Retinal pigment epithelial cell (primary cell): Measurements from ENCODE around the gene MTR.

ENCODE experiments used
- DNase-seq: peaks from one replicate; pipeline ENCODE4 v3.0.0-alpha.2; 2010; ENCODE audit warnings: low read depth
- H3K4me3 ChIP-seq: 2 replicates; pipeline ENCODE4 v1.5.1; 2011; ENCODE audit warnings: mild to moderate bottlenecking, low read length, control low read depth, moderate library complexity
- CTCF ChIP-seq: conservative IDR thresholded peaks from 2 replicates; pipeline ENCODE4 v1.5.1; 2011; ENCODE audit warnings: low read depth, low read length, control low read depth, inconsistent platforms

Gene MTR

GRCh38 chr1:236880209-236880608, 85.1 kb downstream of the MTR start:
- DNase-seq, result no peak
- TF ChIP-seq CTCF, result no peak
- H3K4me3 ChIP-seq, result no peak overlapping the region

GRCh38 chr1:236882678-236883077, 87.6 kb downstream of the MTR start:
- no peak for TF ChIP-seq CTCF
- H3K4me3 ChIP-seq, result no peak overlapping the region
- DNase-seq, result no peak

GRCh38 chr1:236886199-236886598, 91.1 kb downstream of the MTR start:
- no peak for DNase-seq
- TF ChIP-seq CTCF, result no peak
- no peak overlapping the region for H3K4me3 ChIP-seq

- H3K4me3 ChIP-seq, result no peak overlapping the region
- TF ChIP-seq CTCF, result no peak
- no peak for DNase-seq
Observed at GRCh38 chr1:236887081-236887480, 92.0 kb downstream of the MTR start.

GRCh38 chr1:236888126-236888525, 93.0 kb downstream of the MTR start:
- DNase-seq, result no peak
- no peak overlapping the region for H3K4me3 ChIP-seq
- TF ChIP-seq CTCF, result no peak

- H3K4me3 ChIP-seq, result no peak overlapping the region
- no peak for DNase-seq
- TF ChIP-seq CTCF, result no peak
Observed at GRCh38 chr1:236888903-236889302, 93.8 kb downstream of the MTR start.

GRCh38 chr1:236890152-236891056, 95.3 kb downstream of the MTR start:
- DNase-seq, result no peak
- TF ChIP-seq CTCF, result peak; percentile 20
- no peak overlapping the region for H3K4me3 ChIP-seq
